Fibroblast of lung (primary cell): ENCODE data around the gene QSOX2. TPM values are rescaled to one million over a fixed set of nuclear protein-coding genes. Genes with fewer than 3 reads are reported as not detected.
A peak's percentile ranks its signal among the peaks of the same experiment; 100 is the strongest.

ENCODE experiments used
- DNase-seq, 2 donors: peaks; one replicate each; pipeline versions ENCODE4 v3.0.0 to v3.0.0-alpha.2; 2010; ENCODE audit warnings: low read depth in 2 of 2
- H2AFZ ChIP-seq: 2 replicates; pipeline ENCODE4 v1.5.1; 2012; ENCODE audit warnings: low read length, control low read depth, inconsistent platforms
- H3K27ac ChIP-seq: 2 replicates; pipeline ENCODE4 v1.5.1; 2011; ENCODE audit warnings: low read length, control low read depth; ENCODE audit not compliant: insufficient read depth
- H3K27me3 ChIP-seq: 2 replicates; pipeline ENCODE4 v1.5.1; 2011; ENCODE audit warnings: mild to moderate bottlenecking, low read length; ENCODE audit not compliant: control insufficient read depth, insufficient read depth
- H3K36me3 ChIP-seq: 2 replicates; pipeline ENCODE4 v1.5.1; 2011; ENCODE audit warnings: low read length; ENCODE audit not compliant: control insufficient read depth, insufficient read depth
- H3K4me1 ChIP-seq: 2 replicates; pipeline ENCODE4 v1.5.1; 2011; ENCODE audit warnings: low read length; ENCODE audit not compliant: control insufficient read depth, insufficient read depth; ENCODE audit errors: extremely low read depth
- H3K4me2 ChIP-seq: 2 replicates; pipeline ENCODE4 v1.5.1; 2011; ENCODE audit warnings: low read length, control low read depth; ENCODE audit not compliant: insufficient read depth; ENCODE audit errors: extremely low read depth
- H3K4me3 ChIP-seq, 4 experiments: fragments of 200-600 bp in 1 of 4; sonication (generic) in 1 of 4; replicated peaks in 1 of 4; 2 replicates each; pipeline ENCODE4 v1.5.1; 2011 to 2016; ENCODE audit warnings: low read length in 4 of 4, low read depth in 3 of 4, mild to moderate bottlenecking in 3 of 4, control low read depth in 2 of 4, inconsistent platforms in 1 of 4, mixed read lengths in 1 of 4; ENCODE audit not compliant: insufficient read depth in 1 of 4; ENCODE audit errors: control extremely low read depth in 1 of 4
- H3K79me2 ChIP-seq: 2 replicates; pipeline ENCODE4 v1.5.1; 2012; ENCODE audit warnings: mild to moderate bottlenecking, low read length, inconsistent platforms; ENCODE audit not compliant: control insufficient read depth, insufficient read depth
- H3K9ac ChIP-seq: 2 replicates; pipeline ENCODE4 v1.5.1; 2011; ENCODE audit warnings: mild to moderate bottlenecking, low read length, control low read depth; ENCODE audit not compliant: insufficient read depth
- H3K9me3 ChIP-seq: 2 replicates; pipeline ENCODE4 v1.5.1; 2012; ENCODE audit warnings: low read depth, low read length; ENCODE audit not compliant: control insufficient read depth, insufficient read depth
- H4K20me1 ChIP-seq: 2 replicates; pipeline ENCODE4 v1.5.1; 2011; ENCODE audit warnings: low read length; ENCODE audit not compliant: control insufficient read depth, insufficient read depth; ENCODE audit errors: extremely low read depth
- CTCF ChIP-seq, 2 donors: IDR thresholded peaks in 1 of 2; conservative IDR thresholded peaks in 1 of 2; 1 replicate in 1 of 2; 2 replicates in 1 of 2; pipeline ENCODE4 v1.5.1; 2011 to 2012; ENCODE audit warnings: low read length in 2 of 2, control low read depth in 1 of 2, inconsistent platforms in 1 of 2, low read depth in 1 of 2, mild to moderate bottlenecking in 1 of 2
- EZH2 ChIP-seq: IDR thresholded peaks from 2 replicates; pipeline ENCODE4 v1.5.1; 2012; ENCODE audit warnings: low read length, control low read depth, mild to moderate bottlenecking; ENCODE audit errors: missing control alignments
- polyA minus RNA-seq: library from RNA; depleted of rRNA, polyadenylated mRNA; stranded (reverse); fragments of >200 nt; gene quantifications from 2 replicates; pipeline ENCODE4 v1.2.3, GENCODE V29; 2011; ENCODE audit warnings: low replicate concordance
- polyA plus RNA-seq, 2 donors: library from polyadenylated mRNA; depleted of rRNA in 1 of 2; stranded (reverse) in 1 of 2; unstranded in 1 of 2; fragments of >200 nt; gene quantifications; 2 replicates each; pipeline ENCODE4 v1.2.1, GENCODE V29; 2011 to 2012; ENCODE audit warnings: missing spikeins in 1 of 2
- total RNA-seq: library from RNA; depleted of rRNA; stranded (reverse); fragments of >200 nt; gene quantifications from 2 replicates; pipeline ENCODE4 v1.2.1, GENCODE V29; 2014

Gene QSOX2
- total RNA-seq (7.2 and 7.8 TPM in 2 replicates), polyA plus RNA-seq (13.2 and 14.7 TPM in 2 replicates), polyA minus RNA-seq (4.8 and 9.0 TPM in 2 replicates)
- polyA plus RNA-seq (2012), result 10.5 and 12.1 TPM in 2 replicates

- no peaks in the 10 kb centered on the region for H3K9me3 ChIP-seq
- H3K36me3 ChIP-seq, result peaks cover 2% of the 10 kb centered on the region
- peak within 1 kb of the TSS; percentile 80 to 87 (median 84) for H3K4me3 ChIP-seq
- H3K27ac ChIP-seq, result peak within 1 kb of the TSS; percentile 47
- peak within 1 kb of the TSS; percentile 50 for H3K9ac ChIP-seq
- H3K4me1 ChIP-seq, result peaks cover 4% of the 10 kb centered on the region
- peaks cover 13% of the 10 kb centered on the region for H3K27me3 ChIP-seq
- H3K79me2 ChIP-seq, result peaks cover 23% of the 10 kb centered on the region
- TF ChIP-seq EZH2 (no peak), CTCF (conservative IDR thresholded peaks at IDR 0.05 in 1 of 2, IDR thresholded peaks at IDR 0.05 in 1 of 2; ENCODE audit: low read depth in 1 of 2, low read length in 2 of 2) (no peak)
- H2AFZ ChIP-seq, result peak within 1 kb of the TSS; percentile 59
- DNase-seq, result peak; percentile 58 to 80
- H4K20me1 ChIP-seq, result no peaks in the 10 kb centered on the region
- H3K4me2 ChIP-seq, result peak within 1 kb of the TSS; percentile 99
These were observed at the start of gene QSOX2 for GRCh38 chr9:136245219-136246150. TSS of gene QSOX2 (minus strand) at chr9:136245812. CDS start at chr9:136245803, 9 bp downstream.

- TF ChIP-seq CTCF (conservative IDR thresholded peaks at IDR 0.05 in 1 of 2, IDR thresholded peaks at IDR 0.05 in 1 of 2; ENCODE audit: low read depth in 1 of 2, low read length in 2 of 2) (no peak), EZH2 (no peak)
- Histone ChIP-seq H3K79me2 (no peaks in the 10 kb centered on the region), H3K9me3 (peaks cover 4% of the 10 kb centered on the region), H3K4me3 (no peak overlapping the region), H4K20me1 (no peaks in the 10 kb centered on the region), H2AFZ (no peak overlapping the region), H3K27me3 (peaks cover 4% of the 10 kb centered on the region), H3K36me3 (no peaks in the 10 kb centered on the region), H3K4me2 (no peak overlapping the region), H3K4me1 (no peaks in the 10 kb centered on the region), H3K9ac (no peak overlapping the region), H3K27ac (no peak overlapping the region)
- DNase-seq, result no peak
These were observed 49.4 kb upstream of the QSOX2 start for GRCh38 chr9:136295055-136295454.

- no peaks in the 10 kb centered on the region for H4K20me1 ChIP-seq
- no peak overlapping the region for H3K27ac ChIP-seq
- peaks cover 4% of the 10 kb centered on the region for H3K27me3 ChIP-seq
- H3K36me3 ChIP-seq, result no peaks in the 10 kb centered on the region
- no peak overlapping the region for H2AFZ ChIP-seq
- no peak for TF ChIP-seq EZH2
- TF ChIP-seq CTCF (conservative IDR thresholded peaks at IDR 0.05 in 1 of 2, IDR thresholded peaks at IDR 0.05 in 1 of 2; ENCODE audit: low read depth in 1 of 2, low read length in 2 of 2), result no peak
- no peak for DNase-seq
- no peaks in the 10 kb centered on the region for H3K4me1 ChIP-seq
- no peak overlapping the region for H3K4me2 ChIP-seq
- H3K9me3 ChIP-seq, result peaks cover 4% of the 10 kb centered on the region
- no peak overlapping the region for H3K4me3 ChIP-seq
- H3K9ac ChIP-seq, result no peak overlapping the region
- H3K79me2 ChIP-seq, result no peaks in the 10 kb centered on the region
These were observed 48.8 kb upstream of the QSOX2 start for GRCh38 chr9:136294437-136294836.
